Mesothelial cell of epicardium (in vitro differentiated cells): ENCODE measurements around the gene GPR84. TPM values are rescaled to one million over a fixed set of nuclear protein-coding genes. Genes with fewer than 3 reads are reported as not detected.

Experiments used
- DNase-seq, 2 experiments: peaks; one replicate each; pipeline ENCODE4 v3.0.0; 2021; ENCODE audit warnings: low spot score in 2 of 2; ENCODE audit not compliant: unreplicated experiment in 2 of 2
- H3K27ac Mint-ChIP-seq: 2 replicates; pipeline ENCODE4 v1.8.0; 2021; ENCODE audit warnings: mixed read lengths
- H3K27me3 Mint-ChIP-seq: 2 replicates; pipeline ENCODE4 v1.8.0; 2021; ENCODE audit warnings: low read depth, mixed read lengths
- H3K36me3 Mint-ChIP-seq: 2 replicates; pipeline ENCODE4 v1.8.0; 2021; ENCODE audit warnings: mixed read lengths
- H3K4me1 Mint-ChIP-seq: 2 replicates; pipeline ENCODE4 v1.8.0; 2021; ENCODE audit warnings: mixed read lengths
- H3K4me3 Mint-ChIP-seq: 2 replicates; pipeline ENCODE4 v1.8.0; 2021; ENCODE audit warnings: mild to moderate bottlenecking, moderate library complexity, mixed read lengths
- H3K9me3 Mint-ChIP-seq: 2 replicates; pipeline ENCODE4 v1.8.0; 2021; ENCODE audit warnings: mixed read lengths
- total RNA-seq: library from RNA; stranded (reverse); gene quantifications from 3 replicates; pipeline ENCODE4 v1.2.1, GENCODE V29; 2021
- TF ChIP-seq, protein P1 (sequence below): fragments of 200-600 bp; sonication (generic); IDR thresholded peaks from one replicate; pipeline ENCODE4 v1.5.0; 2021; ENCODE audit warnings: antibody characterized with exemption; ENCODE audit not compliant: unreplicated experiment

Gene GPR84
- total RNA-seq, 1 donor from 2014 or later, result 0.18 TPM

GRCh38 chr12:54386403-54387113, 22.3 kb upstream of the GPR84 start:
- peak overlapping the region; percentile 90 for H3K27ac Mint-ChIP-seq
- no peak for DNase-seq
- H3K27me3 Mint-ChIP-seq, result no peaks in the 10 kb centered on the region
- H3K36me3 Mint-ChIP-seq, result peaks cover 8% of the 10 kb centered on the region
- peaks cover 59% of the 10 kb centered on the region for H3K4me1 Mint-ChIP-seq
- no peaks in the 10 kb centered on the region for H3K9me3 Mint-ChIP-seq
- H3K4me3 Mint-ChIP-seq, result no peak overlapping the region
- TF ChIP-seq, protein P1, sequence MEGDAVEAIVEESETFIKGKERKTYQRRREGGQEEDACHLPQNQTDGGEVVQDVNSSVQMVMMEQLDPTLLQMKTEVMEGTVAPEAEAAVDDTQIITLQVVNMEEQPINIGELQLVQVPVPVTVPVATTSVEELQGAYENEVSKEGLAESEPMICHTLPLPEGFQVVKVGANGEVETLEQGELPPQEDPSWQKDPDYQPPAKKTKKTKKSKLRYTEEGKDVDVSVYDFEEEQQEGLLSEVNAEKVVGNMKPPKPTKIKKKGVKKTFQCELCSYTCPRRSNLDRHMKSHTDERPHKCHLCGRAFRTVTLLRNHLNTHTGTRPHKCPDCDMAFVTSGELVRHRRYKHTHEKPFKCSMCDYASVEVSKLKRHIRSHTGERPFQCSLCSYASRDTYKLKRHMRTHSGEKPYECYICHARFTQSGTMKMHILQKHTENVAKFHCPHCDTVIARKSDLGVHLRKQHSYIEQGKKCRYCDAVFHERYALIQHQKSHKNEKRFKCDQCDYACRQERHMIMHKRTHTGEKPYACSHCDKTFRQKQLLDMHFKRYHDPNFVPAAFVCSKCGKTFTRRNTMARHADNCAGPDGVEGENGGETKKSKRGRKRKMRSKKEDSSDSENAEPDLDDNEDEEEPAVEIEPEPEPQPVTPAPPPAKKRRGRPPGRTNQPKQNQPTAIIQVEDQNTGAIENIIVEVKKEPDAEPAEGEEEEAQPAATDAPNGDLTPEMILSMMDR, result no peak

GRCh38 chr12:54385251-54385914, 21.1 kb upstream of the GPR84 start:
- H3K36me3 Mint-ChIP-seq, result peaks cover 8% of the 10 kb centered on the region
- TF ChIP-seq, protein P1, result no peak
- no peak for DNase-seq
- peak overlapping the region; percentile 15 for H3K27ac Mint-ChIP-seq
- H3K9me3 Mint-ChIP-seq, result no peaks in the 10 kb centered on the region
- no peaks in the 10 kb centered on the region for H3K27me3 Mint-ChIP-seq
- peaks cover 58% of the 10 kb centered on the region for H3K4me1 Mint-ChIP-seq
- no peak overlapping the region for H3K4me3 Mint-ChIP-seq

DNA sequence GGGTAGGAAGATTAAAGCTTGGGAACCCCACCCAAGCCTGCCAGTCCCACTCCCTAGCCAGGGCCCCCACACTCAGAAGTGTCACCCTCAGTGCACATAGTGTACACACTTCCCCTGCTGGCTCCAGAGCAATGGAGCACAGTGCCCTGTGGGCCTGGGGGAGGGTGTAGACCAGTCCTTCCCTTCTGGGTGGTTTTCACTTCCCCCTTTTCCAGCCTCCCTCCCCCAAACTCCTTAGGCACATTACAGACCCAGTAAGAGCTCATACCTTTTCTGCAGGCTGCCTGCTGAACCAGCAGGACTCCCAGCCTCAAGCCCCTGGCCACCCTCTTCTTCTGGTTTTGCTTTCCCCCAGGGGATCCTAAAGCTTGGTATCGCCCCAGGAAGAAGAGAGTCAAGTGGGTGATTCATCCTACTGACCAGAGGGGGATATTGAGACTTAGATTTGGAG, 20.3 kb upstream of the GPR84 start, which contains the start of gene ZNF385A:
Gene ZNF385A, minus strand, starts transcription at position 143 of the 451 bp plus-strand sequence. CDS start 219 bp downstream, outside the sequence.
- Mint-ChIP-seq H3K36me3 (peaks cover 10% of the 10 kb centered on the region), H3K4me3 (no peak within 1 kb of the TSS)

GRCh38 chr12:54383041-54383609, 18.8 kb upstream of the GPR84 start:
- peaks cover 51% of the 10 kb centered on the region for H3K4me1 Mint-ChIP-seq
- H3K4me3 Mint-ChIP-seq, result no peak overlapping the region
- H3K27me3 Mint-ChIP-seq, result no peaks in the 10 kb centered on the region
- TF ChIP-seq, protein P1, result no peak
- H3K27ac Mint-ChIP-seq, result no peak overlapping the region
- peaks cover 10% of the 10 kb centered on the region for H3K36me3 Mint-ChIP-seq
- H3K9me3 Mint-ChIP-seq, result no peaks in the 10 kb centered on the region
- no peak for DNase-seq

More for the DNA sequence above, 20.3 kb upstream of the GPR84 start, which contains the start of gene ZNF385A:
- H3K27ac Mint-ChIP-seq, result peak within 1 kb of the TSS; percentile 15
- H3K9me3 Mint-ChIP-seq, result no peaks in the 10 kb centered on the region
- DNase-seq, result no peak
- no peaks in the 10 kb centered on the region for H3K27me3 Mint-ChIP-seq
- TF ChIP-seq, protein P1, result no peak
- peaks cover 55% of the 10 kb centered on the region for H3K4me1 Mint-ChIP-seq

DNA sequence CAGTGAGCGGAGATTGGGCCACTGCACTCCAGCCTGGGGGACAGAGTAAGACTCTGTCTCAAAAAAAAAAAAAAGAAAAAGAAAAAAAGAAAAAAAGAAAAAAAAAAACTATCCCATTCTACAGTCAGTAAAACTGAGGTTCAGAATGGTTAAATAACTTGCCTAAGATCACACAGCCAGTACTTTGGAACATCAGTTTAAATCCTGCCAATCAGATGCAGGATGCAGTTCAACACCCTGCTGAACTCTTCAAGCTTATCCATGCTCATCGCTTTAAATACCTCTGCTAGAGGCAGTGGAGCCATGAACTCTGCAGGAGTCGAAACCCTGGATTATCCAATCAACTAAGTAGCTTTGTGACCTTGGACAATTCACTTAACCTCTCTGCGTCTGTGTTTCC, 16.9 kb upstream of the GPR84 start:
- no peak overlapping the region for H3K4me3 Mint-ChIP-seq
- no peak for DNase-seq
- TF ChIP-seq, protein P1, result no peak
- H3K27ac Mint-ChIP-seq, result no peak overlapping the region
- H3K36me3 Mint-ChIP-seq, result peaks cover 15% of the 10 kb centered on the region
- peaks cover 45% of the 10 kb centered on the region for H3K4me1 Mint-ChIP-seq
- no peaks in the 10 kb centered on the region for H3K27me3 Mint-ChIP-seq
- no peaks in the 10 kb centered on the region for H3K9me3 Mint-ChIP-seq
